Fibroblast of mammary gland (primary cell): Measurements from ENCODE around the gene NDUFV1.

ENCODE experiments used
- DNase-seq: peaks from one replicate; pipeline ENCODE4 v3.0.0-alpha.2; 2010; ENCODE audit warnings: low read depth
- H3K4me3 ChIP-seq: 2 replicates; pipeline ENCODE4 v1.5.1; 2011; ENCODE audit warnings: low read depth, mild to moderate bottlenecking, low read length, moderate library complexity; ENCODE audit not compliant: control insufficient read depth
- CTCF ChIP-seq: conservative IDR thresholded peaks from 2 replicates; pipeline ENCODE4 v1.5.1; 2011; ENCODE audit warnings: low read depth, low read length, inconsistent platforms; ENCODE audit not compliant: control insufficient read depth, insufficient read depth

Gene NDUFV1

DNA sequence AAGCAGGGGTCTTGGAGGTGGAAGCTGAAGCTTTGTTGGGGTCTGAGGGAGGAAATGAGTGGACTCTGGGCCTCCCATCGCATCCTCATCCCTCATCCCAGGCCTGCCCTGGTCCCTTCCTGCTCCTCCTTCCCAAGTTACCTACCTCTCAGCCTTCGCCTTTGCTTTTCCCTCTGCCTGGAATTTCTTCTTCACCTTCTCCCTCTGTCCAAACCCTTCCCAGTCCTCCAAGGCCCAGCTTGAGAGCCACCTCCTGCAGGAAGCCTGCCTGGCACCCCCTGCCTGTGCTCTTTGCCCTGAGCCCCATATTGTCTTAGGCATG lies 25.1 kb downstream of the NDUFV1 start:
- H3K4me3 ChIP-seq = no peak overlapping the region
- DNase-seq = no peak
- no peak for TF ChIP-seq CTCF

- TF ChIP-seq CTCF = no peak
- H3K4me3 ChIP-seq = no peak overlapping the region
- DNase-seq = no peak
These were observed 25.6 kb downstream of the NDUFV1 start for GRCh38 chr11:67632175-67632981.

DNA sequence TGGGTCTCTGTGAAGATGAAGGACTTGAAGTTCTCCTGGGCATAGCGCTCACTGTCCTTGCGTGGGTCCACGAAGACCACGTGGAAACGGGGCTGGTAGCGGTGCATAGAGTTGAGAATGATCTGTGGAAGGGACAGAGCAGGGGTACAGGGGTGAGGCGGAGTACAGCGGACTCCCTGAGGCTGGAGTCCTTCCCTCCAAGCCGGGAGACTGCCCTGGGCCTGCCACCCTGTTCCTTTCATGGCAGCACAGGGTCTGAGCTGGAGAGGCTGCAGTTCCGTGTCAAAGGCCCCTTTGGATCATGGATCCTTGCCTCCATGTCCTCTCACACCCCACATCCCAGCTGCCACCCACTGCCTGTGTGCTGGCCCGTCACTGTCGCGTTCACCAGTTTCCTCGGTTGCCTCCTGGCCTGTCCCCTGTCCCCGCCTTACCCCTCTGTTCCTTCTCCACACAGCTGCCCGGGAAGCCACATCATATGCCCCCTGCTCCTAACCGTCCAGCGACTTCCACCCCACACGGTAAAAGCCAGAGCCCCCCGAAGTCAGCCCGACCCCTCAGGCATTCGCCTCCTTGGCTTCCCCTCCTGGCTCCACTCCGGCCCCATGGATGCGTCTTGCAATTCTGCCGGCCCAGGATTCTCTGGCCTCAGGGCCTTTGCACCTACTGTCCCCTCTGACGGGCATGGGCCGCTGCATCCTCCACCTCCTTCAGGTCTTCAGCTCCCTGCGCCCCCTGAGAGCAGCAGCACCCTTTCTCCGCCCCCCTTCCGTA lies 26.4 kb downstream of the NDUFV1 start:
- no peak overlapping the region for H3K4me3 ChIP-seq
- no peak for DNase-seq
- TF ChIP-seq CTCF = no peak

DNA sequence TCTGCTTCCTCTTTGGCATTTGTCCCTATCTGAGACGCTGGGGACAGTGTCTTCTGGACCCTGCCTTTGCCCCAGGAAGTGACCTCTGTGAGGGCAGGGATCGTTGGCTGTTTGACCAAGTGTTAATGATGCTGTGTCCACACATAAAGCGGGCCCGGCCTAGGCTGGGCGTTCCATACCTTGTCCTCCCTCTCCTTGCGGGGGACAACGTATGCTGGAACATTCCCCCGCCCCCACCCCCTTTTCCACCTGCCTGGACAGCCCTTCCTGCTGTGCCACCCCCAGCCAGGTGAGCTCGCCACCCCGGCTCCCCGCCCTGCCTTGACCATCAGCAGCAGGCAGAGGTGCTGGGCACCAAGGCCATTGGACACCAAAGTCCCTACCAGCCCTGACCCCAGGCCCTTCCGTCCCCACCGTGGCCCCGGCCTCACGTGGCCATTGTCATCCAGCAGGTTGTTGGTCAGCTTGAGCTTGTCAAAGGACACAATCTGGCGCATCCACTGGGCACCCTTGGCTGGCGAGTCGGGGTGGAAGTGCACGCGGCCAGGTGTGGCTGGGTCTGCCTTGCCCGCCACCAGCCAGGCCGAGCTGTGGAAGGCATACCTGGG lies 27.1 kb downstream of the NDUFV1 start:
- no peak for TF ChIP-seq CTCF
- no peak for DNase-seq
- H3K4me3 ChIP-seq = no peak overlapping the region

DNA sequence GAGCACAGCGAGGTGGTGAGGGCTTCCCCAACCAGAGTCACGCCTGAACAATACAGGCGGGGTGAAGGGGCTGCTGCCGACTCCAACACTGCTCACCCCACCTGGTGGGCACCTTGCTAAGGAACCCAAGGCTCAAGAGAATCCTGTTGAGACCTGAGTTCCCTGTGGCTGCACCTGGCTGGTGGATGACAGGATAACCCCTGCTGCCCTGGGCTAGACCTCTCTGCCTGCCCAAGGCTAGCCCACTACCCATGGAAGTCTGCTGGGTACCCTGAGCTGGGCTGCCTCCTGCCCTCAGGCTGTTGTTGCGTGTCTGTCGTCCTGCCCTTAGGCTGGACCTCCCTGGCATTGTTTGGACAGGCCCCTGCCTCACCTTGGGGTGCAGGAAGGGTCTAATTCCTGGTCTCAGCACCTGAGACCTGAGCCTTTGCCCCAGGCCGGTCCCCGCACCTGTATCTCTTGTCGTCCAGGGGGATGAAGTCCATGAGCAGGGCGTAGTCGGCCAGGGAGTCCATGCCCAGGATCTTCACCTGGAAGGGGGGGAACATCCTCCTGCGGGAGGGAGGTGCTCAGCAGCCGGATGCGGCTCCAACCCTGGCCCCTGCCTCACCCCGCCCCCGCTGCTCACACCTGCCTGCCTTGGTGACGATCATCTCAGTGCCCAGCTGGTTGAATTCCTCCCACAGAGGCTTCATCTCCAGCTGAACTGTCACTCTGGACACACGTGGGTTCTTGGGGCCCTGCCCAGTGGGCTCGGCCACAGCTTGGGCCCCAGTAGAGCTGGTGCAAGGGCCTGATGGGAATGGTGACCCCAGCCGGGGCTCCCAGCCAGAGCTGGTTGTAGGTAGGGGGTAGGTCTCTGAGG lies 27.9 kb downstream of the NDUFV1 start:
- H3K4me3 ChIP-seq = no peak overlapping the region
- DNase-seq = no peak
- TF ChIP-seq CTCF = no peak

GRCh38 chr11:67635231-67635521 lies 28.4 kb downstream of the NDUFV1 start:
- no peak for DNase-seq
- H3K4me3 ChIP-seq = no peak overlapping the region

More at GRCh38 chr11:67635231-67635521, 28.4 kb downstream of the NDUFV1 start:
- no peak for TF ChIP-seq CTCF
